CD4-positive, alpha-beta T cell treated with Interleukin-6 at 100 ng/mL for 8 hours (primary cell): Measurements from ENCODE around the gene AUNIP.

Experiments
- DNase-seq: peaks from one replicate; pipeline ENCODE4 v3.0.0-alpha.2; 2020; ENCODE audit warnings: mixed read lengths, low spot score

The AUNIP gene

DNA sequence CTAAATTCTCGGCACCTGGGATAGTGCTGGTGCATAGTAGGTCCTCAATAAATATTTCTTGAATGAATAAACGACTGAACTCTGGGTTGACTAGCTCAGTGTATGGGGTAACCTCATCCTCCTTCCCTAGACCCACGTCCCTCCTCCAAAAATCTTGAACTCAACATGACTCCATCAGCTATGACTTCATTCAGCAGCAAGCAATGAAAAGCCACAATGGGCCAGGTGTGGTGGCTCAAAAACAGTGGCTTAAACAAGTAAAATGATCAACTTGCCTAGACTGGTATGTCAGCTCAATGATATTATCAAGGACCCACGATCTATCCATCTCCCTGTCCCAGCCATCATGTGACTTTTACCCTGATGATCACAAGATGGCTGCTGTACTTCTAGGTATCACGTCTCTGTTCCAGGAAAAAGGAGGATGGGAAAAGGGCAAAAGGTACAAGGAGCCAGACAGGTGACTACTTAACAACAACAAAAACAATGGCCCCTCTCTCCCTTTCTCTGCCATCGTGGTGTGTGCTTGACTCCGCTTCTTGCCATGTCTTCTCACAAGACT, 29.2 kb upstream of the AUNIP start:
- DNase-seq = no peak

DNA sequence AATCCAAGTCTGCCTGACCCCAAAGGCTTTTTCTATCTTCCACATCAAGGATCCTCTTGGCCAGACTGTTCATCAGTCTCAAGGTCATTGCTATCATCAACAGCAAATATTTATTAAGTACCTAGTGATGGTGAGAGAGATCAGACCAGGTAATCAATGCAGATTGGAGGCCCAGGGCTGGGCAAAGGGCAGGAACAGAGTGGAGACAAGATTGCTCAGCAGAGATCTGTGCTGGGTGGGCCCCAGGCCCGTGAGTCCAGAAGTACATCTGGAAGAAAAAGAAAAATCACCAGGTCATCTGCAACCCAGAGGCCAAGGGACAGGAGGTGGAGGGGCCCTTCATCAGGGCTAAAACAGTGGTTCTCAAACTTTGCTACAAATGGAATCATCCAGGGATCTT, 26.3 kb upstream of the AUNIP start:
- DNase-seq = no peak

DNA sequence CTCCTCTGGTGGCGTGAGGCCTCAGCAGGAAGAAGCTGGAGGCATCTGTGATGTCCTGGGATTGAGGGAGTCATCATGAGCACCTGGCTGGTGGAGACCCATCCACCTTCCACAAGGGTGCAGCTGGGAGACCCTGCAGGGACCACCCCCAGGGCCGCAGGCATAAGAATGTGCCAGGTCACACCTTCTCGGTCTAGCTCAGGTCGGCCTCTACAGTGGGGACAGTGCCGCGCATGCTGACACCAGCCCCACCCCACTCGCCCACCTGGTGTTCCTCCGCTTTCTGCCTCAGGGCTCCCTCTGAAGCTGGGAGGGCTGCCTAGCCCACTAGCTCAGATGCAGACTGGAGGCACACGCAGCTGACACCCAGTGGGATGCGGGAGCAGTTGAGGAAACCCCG, 22.0 kb upstream of the AUNIP start:
- DNase-seq = no peak

DNA sequence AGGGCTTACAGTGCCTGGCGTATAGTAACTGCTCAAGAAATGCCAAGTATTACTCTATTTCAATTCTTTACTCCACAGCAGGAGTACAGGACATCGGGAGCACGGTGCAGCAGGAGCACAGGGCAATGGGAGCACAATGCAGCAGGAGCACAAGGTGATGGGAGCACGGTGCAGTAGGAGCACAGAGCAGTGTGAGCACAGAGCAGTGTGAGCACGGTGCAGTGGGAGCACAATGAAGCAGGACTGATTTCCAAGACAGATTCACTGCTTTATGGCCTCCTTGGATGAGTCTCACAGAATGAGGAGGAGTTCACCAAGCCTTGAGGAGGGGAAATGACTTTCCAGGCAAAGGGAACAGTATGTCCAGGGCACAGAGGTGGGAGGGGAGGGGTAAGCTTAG, 21.3 kb upstream of the AUNIP start:
- no peak for DNase-seq

DNA sequence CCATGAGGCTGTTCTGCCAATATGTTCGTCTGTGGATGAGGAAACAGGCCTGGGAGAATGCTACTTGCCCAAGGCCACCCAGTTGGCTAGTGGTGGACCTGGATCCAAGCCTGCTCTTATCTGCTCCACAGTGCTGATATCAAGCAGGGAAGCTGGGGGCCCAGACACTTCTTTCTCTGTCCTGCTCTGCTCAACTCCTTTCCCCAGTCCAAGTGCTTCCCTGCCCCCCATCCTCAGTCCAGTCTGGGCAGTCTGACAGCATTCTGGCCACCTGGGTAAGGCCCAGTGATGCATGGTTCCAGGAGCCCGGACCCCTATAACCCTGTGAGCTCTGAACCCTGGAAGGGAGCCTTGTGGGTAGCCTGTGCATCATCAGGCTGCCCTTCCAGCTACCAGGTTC, 20.4 kb upstream of the AUNIP start:
- DNase-seq = no peak

DNA sequence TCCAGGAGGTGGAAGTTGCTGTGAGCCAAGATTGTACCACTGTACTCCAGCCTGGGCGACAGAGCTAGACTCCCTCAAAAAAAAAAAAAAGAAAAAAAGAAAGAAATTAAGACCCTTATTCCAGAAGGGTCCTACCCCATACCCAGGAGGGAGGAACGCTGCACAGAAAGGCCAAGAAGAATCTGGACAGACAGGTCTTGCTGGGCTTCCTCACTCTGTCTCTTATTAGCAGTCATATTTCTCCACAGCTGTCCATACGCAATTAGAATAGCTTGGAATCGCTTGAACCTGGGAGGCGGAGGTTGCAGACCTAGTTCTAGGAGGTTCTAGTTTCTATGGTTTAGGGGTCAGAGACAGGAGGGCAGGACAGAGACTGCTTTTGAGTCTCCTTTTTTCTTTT, 19.4 kb upstream of the AUNIP start:
- DNase-seq = no peak

DNA sequence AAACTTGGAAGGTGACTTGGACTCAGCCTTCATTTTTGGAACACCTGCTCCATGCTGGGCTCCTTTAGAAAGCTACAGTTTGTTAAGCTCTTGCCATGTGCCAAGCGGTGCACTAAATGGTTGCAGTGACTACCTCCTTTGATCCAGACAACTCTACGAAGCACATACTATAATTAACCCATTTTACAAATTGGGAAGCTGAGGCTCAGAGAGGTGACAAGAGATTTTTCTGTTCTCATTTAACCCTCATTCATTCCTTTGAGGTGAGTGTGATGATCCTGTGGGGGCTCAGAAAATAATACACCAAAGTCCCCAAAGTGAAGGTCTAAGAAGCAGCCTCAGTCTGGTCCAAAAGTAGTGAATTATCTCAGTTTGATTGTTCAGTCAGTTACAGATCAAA, 17.9 kb upstream of the AUNIP start:
- no peak for DNase-seq

DNA sequence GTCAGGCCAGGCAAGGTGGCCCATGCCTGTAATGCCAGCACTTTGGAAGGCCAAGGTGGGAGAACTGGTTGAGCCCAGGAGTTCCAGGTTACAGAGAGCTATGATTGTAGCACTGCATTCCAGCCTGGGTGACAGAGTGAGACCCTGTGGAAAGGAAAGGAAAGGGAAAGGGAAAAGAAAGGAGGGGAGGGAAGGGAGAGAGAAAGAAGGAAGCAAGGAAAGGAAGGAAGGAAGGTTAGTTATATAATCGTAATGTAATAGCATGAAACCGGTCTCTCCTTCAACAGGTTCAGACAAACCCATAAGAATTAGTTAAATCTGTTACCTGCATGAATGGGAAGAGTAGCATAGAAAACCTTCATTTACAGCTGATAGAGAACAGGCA, 17.4 kb upstream of the AUNIP start:
- no peak for DNase-seq

DNA sequence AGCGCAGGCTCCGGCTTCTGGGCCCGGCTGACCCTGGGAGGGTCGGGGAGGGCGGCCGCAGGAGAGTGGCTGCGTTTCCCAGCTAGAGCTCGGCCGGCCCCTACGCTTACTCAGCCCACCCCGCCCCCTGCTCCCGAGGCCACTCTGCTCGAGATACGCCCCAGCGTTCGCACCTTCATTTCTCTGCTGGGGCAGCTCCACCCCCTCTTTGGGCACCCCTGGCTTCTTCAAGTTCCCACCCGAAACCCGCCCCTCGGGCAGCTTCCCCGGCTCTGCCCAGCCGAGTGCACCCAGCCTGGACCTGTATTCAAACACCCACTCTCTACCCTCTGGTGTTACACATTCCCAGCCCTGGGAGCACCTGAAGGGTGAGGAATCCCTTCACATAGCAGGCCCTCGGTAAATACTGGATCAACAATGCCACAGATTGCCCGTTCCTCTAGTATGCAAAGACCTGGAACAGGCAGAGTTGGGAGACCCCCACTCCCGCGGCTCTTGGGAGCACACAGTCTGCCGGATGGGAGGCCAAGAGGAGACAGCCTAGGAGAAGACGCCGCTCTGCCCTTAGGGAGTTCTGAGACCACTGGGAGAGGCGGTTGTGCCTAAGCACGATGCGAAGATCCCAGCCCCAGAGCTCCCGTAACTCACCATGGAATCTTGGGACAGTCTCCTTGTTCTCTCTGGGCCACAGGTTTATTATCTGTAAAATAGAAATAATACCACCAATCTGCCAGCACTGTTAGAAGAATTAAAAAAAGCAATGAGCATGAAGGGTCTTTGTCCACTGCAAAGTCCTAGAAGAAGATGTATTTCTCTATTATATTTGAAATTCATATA, 16.8 kb upstream of the AUNIP start:
- DNase-seq = no peak

DNA sequence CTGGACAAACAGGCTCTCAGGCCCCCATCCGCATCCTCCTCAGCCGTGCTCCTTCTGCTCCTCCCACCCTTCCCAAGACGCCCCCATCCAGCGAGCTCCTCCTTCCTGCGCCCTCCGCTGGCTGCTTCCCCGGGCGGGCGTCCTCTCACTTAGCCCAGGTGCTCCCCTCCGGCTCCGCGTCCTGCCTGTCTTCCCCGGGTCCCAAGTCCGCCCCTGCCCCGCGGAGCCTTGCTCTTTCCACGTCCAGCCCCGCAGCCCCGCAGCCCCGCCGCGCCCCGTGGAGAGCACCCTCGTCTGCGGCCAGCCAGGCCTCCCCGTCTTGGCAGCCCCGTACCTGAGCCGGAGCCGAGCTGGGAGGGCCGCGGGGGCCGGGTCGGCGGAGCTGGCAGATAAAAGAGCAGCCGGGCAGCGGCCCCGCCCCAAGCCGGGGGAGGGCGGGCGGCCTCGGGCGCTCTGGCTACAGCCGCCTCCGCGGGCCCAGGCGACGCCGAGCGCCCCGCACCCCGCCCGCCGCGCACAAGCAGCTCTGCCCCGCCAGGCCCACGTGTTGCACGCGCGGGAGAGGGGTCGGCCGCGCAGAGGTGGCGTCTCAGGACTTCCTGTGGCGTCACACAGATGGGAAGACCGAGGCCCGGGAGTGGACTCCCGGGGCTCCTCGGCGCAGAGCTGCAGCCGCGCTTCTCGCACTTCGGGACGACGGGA, 16.0 kb upstream of the AUNIP start, which contains the start of gene PAQR7:
Gene PAQR7, minus strand, starts transcription at position 555 of the 702 bp plus-strand sequence. CDS start 11,869 bp downstream, outside the sequence.
- peak; percentile 47 for DNase-seq

DNA sequence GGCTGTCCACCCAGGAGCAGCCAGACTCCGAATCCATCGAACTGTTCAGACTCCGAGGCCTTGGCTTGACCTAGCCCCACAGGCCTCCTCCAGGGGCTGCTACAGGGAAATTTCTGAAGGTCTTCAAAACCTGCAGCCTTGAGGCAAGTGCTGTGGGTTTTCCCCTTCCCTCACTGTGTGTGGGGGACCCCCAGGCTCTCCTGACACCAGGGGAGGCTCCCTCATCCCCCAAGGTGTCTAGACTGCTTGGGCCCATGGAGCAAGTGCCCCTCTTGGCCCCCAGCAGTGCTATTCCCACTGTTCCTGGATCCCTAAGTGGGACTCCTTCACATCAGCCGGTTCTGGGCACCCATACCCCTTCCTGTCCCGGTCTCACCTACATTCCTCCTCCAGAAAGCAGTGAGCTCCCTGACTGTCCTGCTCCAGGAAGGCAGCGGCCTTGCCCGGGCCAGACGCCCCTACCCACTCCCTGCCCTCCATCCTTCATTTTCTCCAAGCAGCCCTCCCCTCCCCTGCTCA, 15.4 kb upstream of the AUNIP start:
- no peak for DNase-seq

DNA sequence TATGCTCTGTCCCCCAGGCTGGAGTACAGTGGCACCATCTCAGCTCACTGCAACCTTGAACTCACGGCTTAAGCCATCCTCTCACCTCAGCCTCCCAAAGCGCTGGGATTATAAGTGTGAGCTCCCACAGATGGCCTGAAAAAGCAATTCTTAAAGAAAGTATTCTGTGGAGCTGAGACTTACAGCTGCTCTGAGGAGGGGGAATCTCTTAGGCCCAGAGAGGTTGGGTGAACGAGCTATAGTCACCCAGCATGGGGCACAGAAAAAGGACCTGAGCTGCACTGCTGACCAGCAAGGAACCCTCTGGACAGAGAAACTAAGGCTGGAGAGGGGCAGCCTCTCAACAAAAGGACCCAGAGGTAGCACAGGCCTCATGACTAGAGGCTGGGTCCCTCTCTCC, 15.0 kb upstream of the AUNIP start:
- no peak for DNase-seq

DNA sequence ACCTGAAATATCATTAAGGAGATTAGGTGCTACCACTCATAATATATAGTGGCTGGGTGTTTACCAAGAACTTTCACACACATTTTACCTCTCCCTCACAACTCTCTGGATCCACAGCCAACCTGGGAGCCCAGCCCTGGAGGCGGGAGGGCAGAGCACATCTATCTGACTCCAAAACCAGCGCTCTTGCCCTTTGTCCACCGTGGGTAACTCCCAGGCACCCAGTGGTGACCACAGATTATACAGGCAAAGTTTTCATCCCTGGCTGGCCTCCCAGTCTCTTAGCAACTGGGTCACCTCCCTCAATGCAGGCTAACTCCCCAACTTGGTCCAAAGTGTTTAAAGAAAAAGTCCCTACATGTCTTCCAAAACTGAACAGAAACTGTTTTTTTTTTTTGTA, 13.9 kb upstream of the AUNIP start:
- no peak for DNase-seq

DNA sequence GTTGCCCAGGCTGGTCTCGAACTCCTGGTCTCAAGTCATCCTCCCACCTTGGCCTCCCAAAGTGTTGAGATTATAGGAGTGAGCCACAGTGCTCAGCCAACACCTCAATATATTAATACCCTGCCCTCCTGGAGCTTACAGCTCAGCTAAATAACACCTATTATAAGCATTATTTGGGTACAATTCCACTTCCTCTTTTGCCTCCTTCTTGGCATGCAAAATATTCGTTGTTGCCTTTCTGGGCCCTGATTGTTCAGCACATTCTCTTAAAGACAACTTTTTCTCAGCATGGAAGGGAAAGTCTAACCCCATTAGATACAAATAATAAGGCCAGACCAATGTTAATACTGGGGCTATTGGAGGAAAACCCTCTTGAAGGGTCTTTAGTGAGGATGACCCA, 13.5 kb upstream of the AUNIP start:
- no peak for DNase-seq

DNA sequence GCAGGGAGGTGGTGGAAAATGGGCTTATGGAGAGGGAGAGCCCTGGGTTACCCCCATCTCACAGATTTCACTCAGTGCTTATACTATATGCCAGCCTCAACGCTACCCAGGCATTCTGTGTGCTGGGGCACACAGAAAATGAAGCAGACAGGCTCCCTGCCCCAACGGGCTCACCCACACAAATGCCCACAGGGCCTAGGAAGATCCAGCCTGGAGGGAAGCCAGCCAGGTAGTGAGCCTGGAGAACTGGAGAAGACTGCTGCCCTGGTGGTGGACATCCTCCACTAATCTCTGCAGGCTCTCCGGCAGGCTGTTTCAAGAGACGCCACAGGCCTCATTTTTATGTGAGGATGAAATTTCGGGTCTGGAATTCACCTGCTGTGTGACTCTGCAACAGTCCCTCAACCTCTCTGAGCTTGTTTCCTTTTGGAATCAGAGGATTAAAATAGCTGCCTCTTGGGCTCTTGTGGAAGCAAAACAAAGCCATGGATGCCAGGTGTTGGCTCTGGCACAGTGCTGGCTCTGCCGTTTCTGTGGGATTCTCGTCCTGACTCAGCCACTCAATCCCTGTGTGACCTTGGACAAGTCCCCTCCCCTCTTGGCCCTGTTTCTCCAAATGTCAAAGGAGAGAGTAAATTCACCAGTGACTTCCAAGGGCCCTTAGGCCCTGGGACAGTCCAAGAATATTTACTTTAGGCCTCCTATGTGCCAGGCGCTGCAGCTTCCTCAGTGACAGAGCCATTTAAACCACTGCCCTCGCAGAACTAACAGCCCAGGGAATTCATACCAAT, 12.6 kb upstream of the AUNIP start:
- no peak for DNase-seq

DNA sequence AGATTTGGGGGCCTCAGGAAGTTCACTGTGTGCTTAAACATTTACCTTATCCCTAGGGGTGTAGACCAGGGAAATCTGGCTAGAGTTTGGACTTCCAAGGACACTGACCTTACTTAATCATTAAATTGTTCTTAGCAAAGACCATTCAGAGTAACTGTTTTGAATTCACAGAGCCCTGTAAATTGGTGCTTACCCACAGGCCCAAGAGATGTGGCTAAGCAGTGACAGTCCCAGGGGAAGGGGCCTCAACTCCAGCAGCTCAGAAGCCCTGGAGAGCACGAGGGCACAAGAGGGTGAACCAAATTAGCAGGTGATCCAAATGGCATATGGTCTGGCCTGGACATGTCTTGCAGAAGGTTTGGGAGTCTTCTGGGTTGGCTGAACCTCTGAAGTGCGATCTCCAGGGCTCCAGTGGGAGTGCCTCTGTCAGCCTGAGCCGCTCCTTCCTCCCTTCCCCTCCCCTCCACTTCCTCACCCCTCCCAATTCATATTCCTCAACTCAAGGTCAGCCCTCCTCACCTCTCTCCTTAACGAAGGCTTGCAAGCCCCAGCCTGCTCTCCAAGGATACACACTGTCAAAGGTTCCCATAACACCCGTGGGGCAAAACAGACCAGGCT, 11.9 kb upstream of the AUNIP start:
- DNase-seq = no peak

DNA sequence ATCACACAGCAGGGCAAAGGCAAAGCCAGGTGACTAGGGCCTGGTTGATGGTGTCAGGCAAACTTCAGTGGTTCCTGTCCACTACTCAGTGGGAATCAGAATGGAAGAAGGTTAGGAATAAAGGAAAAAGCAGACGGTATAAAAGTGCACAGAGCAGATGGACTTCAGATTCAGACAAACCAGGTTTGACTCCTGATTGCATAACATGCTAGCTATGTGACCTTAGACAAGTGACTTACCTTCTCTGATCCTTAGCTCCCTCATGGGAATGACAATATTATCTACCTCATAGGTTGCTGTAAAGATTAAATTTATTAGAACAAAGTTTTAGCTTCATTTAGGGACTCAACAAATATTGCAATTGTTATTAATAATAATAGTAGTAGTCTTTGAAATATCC, 11.4 kb upstream of the AUNIP start:
- no peak for DNase-seq

DNA sequence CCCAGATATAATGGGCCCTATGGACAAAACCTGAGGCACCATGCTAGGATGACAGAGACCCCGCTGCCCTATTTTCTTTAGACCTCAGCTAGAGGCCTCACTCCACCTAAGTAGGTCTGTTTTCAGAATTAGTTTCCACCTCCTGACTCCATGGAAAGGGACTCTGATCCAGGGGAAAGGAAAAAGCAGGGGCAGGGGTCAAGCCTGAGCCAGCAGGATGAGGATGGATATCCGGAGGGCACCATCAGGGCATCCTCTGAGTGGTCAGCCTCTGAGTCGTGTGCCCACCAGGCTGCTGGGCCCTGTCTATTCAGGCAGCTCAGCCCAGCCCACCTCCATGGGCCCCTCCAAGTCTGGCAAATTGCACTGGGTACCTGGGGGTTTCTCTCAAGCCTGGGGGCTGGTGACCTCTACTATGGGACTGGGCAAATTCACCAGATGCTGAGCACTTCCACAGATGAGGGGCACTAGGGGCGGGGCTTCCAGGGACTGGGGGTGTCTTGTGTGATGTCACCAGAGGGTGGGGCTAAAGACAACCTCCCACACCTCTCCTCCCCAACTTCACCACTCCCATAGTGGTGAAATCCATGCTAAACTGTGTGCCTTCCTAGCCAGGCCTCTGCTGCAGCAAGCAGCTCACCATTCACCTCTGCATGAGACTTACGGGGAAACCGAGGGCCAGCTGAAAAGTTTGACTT, 10.8 kb upstream of the AUNIP start:
- DNase-seq = no peak

DNA sequence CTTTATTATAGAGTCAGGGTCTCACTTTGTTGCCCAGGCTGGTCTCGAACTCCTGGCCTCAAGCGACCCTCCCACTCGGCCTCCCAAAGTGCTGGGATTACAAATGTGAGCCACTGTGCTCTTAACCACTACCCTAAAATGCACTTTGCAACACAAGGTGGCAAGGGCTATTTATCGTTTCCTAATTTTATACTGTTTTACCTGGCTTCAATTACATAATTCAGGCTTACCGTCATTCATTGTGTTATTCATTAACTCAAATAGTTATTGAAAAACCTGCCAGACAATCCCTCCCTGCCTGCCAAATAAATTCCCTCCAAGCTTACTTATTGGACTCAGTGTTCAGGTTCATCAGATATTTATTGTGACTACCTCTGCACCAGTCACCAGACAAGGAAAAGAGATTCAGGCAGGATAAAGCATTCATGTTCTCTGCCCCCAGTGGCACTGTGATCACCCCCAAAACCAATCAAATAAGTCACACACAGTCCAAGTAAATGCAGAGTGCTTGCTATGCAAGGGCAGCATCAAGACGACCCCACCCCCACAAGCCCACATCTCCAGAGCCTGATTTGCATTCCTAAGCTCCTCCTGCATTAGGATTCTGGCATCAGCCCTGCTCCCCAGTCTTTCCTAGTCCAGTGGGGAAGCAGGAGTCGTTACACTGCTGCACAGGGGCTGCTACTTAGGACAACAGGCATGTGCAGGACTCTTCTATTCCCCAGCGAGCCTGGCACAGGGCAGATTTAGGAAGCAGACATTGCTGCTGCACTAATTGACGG, 8.1 kb upstream of the AUNIP start:
- DNase-seq = no peak

DNA sequence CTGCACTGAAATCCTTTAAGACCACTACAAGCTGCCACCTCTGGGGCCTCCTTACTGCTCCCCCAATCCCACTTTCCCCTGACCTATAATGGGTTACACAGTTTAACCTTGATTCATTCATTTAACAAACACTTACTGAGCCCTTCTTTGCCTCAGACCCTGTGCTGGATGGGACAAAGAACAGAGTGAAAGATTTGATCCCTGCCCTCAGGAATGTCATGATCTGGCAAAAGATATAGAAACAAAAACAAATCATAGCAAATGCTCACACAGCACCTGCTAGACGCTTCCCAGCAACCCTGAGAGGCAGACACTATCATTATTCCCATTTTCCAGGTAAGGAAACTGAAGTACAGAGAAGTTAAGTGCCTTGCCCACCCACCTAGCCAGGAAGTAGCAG, 7.0 kb upstream of the AUNIP start:
- DNase-seq = no peak
